Activated CD4-positive, alpha-beta T cell treated with anti-CD3 and anti-CD28 coated beads for 48 hours (primary cell): ENCODE data around the gene C2CD2.

Experiments
- DNase-seq: peaks from one replicate; pipeline ENCODE4 v3.0.0-alpha.2; 2020

Gene C2CD2

DNA sequence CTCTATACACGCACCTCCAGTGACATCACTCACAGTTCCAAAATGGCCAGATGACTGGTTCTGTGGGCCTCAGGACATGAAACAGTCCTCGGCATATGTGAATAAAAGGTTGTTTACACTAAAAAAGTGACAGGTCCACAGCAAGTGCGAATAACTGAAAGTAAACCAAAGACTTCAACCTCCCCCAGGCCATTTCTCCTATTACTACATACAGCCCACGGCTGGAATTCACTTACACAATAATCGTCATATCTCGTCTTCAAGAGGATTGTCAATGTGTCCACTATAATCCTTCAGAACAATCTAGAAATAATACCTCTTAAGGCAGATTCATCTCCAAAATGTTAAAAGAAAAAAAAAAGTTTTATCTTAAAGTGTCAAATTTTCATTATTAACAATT is 72.8 kb downstream of the C2CD2 start:
- DNase-seq = no peak

DNA sequence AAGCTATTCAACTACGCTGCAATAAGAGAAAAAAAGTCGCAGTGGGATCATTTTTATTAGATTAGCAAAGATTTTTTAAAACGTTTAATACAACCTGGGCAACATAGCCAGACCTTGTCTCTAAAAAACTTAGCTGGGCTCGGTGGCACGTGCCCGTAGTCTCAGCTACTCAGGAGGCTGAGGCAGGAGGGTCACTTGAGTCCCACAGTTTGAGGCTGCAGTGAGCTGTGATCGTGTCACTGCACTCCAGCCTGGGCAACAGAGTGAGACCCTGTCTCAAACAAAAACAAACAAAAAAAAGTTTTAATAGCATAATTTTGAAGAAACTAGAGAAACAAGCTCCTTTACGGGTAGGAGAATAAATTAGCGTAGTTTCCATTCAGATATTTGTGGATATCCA is 73.7 kb downstream of the C2CD2 start:
- no peak for DNase-seq

DNA sequence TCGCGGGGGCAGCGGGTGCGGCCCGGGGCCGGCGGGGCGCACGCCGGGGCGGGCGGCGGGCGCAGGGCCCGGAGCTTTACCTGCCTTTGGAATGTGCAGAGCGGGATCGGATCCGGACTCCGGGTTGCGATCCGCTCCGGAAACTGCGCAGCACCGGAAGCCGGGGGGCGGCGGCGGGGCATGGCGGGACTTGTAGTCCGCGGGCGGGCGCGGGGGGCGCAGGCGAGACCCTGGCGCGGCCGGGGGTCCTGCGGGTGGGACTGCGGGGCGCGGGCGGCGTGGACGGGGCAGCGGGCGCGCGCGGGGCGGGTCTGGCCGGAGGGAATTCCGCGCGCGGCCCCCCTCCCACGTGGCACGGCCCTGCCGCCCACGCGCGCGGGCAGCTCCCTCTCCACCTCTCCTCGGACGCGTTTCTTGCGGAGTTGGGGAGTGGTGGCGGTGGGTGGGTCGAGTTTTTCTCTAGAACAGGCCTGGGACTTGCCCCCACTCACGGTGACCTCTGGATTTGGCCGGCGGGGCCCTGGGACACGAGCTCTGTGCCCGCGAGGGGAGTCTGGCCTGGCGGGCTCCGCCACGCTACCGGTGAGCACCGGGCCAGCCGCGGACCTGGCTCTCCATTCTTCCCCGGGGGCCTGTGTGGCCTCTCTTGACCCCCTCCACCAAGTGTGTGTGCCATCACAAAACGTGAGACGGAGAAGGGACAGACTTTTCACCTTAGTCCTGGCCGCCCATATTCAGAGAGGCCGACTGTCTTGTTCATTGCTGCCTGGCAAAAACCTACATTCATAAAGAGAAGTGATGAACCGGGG is 74.4 kb downstream of the C2CD2 start, which contains the start of gene PRDM15:
Gene PRDM15 (minus strand): TSS at position 155 of the 809 bp plus-strand sequence. CDS start 18,981 bp downstream, outside the sequence.
- peak; percentile 91 for DNase-seq

DNA sequence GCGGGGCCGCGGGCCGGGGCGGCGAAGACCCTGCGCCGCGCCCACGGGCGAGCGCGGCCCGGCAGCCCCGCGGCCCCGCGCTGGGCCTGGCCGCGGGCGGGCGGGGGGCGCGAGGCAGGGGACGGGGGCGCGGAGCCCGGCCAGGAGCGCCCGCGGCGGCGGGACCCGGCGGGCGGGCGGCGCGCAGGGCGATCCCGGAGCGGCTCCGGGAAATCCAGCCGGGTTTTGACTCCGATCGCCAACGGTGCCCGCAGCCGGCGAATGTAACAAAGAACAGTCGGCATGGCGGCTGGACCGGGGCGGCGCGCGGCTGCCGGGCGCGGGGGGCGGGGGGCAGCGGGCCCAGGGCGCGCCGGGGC is 75.0 kb downstream of the C2CD2 start:
- peak; percentile 85 for DNase-seq

DNA sequence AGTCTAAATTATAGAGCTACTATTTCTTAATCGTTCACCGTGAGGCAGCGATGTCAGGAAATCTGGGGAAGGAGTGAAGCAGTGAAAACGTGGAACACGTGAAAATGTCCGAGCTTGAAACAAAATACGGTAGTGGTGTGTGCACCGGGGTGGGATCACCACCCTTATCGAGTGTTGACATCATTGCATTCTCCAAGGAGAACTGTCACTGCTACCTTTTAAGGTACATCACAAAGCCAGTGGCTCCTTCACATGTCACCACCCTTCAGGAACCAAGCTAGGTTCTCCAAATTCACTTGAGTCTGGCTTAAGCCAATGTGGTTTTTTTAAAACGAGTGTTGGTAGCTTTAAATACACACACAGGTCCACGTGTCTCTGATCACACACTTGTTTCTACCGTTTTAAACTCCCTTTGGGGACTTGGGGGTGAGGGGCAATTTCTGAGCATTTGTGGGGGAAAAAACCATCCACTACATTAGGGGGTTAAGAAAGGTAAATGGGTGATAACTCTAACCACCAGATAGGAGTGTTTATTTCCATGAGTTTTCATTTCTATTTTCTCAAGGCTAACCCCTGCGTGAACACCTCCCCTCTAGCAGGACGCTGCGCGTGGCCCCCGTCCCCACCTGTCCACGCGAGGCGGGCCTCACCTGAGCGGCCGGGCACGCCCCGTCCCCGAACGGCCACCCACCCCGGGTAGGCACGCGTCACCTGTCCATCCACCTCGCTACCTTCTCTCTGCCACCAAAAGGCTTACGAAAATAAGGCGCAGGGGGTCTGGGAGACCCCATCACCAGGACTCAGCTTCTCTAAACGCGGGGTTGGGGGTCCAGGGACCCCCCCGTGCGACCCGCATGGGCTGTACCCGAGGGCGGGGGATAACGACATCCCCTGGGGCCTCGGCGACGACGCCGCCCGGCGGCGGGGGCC is 75.7 kb downstream of the C2CD2 start:
- DNase-seq = peak; percentile 49

DNA sequence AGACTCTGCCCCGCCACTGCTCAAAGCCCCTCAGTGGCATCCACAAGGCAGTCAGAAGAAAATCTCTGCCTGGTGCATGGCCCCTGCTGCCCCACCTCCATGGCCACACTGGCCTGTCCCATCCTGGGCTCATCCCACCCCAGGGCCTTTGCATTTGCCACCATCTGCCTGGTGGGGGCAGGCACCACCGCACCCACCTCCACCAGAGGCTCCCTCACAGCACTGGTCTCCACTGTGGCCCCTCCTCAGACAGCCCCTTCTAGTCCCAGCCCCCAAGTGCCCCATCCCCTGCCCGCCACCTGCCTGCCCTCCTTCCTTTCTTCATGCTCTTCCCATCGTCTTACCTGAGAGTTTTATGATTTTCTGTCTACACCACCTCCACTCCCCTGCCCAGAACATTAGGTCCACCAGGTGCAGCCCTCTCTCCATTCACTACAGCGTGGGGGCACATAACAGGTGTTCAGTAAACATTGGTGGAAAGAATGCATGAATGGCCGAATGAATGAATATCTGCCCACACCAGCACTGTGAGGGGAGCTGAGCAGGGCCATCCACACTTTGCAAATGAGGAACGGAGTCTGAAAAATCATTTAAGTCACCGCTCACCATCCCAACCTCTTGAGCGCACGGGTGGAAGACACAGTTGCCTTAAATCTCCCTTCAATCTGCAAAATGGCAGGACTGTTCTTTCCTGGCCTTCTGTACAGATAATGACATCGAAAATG is 76.7 kb downstream of the C2CD2 start:
- DNase-seq = peak; percentile 11

DNA sequence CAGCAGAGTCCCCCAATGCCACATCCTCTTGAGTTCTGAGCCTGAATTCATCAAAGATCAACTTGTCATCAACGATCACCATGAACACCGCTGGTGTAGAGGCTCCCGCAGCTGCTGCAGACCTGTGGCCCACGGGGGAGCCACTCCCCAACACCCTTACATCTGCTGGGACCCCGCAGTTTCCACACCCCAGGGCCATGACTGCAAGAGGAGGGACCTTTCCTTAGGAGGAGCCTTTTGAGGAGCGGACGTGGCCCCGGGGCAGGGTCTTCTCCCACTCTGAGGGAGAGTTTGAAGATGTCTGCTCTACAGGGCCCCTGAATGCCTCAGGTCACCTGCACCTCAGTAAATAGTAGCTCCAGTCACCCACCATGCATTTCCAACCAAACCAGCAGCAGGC is 77.4 kb downstream of the C2CD2 start:
- no peak for DNase-seq

DNA sequence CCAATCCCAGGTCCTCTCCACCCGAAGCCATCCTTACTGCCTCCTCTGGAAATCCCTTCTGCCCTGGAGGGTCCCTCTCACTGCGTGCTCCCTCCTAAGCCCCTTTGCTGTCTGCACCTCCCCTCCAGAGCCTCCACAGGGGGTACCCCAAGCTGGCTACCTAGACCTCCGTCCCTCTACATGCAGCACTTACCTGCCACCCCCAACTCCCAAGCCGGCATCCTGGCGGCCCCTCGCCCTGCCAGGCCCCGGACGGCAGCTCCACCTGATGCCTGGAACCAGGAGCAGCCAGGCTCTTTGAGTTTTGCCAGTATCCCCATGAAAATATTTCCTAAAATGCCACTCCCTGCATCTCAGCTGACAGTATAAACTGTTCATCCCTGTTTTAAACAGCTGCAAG is 78.7 kb downstream of the C2CD2 start:
- DNase-seq = no peak

DNA sequence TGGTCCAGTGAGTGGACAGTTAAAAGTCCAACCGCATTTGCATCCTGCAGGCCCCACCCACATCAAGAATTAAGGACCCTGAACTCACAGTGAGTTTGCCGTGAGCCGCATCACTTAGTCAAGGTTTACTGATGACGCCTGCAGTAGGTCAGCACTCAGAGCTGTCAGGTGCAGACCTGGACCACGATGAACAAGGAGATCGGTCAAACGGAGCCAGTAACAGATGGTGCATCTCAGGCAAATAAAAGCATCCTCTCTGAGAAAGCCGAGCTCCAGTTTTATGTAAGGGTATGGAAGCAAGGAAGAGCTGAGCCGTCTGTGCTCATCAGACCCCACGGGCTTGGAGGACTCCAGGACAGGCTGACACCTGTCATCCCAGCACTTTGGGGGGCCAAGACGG is 79.2 kb downstream of the C2CD2 start:
- no peak for DNase-seq

DNA sequence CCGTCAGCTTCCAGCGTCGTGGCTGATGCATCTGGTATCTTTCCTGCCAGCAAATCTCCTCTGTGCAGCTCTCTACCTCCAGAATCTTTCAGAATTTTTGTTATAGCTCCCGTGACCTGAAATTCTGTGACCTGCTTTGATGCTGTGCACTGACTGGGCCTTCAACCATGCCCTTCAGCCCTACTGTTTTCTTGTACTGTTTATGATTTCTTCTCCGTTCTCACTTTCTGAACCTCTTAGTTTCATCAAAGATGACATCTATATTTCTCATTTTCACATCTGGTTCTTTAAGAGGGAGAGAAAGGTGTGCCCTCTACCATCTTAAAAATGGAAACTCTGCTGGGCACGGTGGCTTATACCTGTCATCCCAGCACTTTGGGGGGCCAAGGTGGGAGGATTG is 80.4 kb downstream of the C2CD2 start:
- no peak for DNase-seq

DNA sequence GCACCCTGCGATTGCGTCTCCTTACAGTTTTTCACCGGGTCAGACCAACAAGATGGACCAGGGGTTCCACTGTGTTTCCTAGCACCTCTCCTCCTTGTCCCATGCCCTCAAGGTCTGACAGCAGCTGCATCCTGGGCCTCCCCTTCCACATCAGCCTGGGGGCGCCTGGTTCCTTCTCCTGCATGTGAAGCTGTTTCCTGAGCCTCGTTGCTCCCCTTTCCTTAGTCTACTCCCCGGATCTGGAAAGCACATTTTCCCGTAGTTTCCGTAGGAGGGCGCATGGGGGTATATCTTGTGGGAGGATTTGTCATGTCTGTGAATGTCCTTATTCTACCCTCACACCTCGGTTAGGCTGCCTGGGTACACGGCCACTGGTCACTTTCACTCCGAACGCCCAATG is 80.8 kb downstream of the C2CD2 start:
- no peak for DNase-seq

DNA sequence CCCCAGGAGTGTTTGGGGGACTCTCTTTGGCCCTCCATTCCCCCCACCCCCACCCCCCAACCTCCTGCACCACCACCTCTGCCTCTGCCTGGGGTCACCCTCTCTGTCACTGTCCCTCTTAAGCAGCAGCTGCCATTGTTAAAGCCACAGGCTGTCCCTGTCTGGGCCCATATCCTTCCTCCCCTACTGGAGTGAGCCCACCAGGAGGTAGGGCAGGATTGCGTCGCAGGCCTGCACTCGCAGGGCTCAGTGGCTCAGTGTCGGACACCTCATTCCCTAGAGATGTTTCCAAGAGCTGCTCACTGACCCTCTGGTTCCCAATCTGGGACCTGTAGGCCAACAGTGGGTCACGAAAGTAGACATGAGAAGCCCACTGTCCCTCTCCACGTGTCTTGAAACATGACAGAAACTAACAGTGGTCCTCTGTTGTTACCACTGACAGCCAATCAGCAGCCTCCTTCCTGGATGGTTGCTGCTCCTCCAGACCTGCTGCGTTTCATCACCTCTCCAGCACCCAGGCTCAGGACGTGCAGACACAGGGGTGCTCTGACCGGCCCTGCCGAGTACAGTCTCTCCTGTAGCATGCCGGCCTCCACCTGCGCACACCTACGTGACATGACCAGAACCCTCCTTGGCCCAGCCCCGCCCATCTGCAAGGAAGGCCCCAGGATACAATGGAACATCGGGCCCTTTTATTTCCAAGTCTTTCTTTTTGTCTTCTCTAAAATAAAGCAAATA is 82.4 kb downstream of the C2CD2 start:
- no peak for DNase-seq

DNA sequence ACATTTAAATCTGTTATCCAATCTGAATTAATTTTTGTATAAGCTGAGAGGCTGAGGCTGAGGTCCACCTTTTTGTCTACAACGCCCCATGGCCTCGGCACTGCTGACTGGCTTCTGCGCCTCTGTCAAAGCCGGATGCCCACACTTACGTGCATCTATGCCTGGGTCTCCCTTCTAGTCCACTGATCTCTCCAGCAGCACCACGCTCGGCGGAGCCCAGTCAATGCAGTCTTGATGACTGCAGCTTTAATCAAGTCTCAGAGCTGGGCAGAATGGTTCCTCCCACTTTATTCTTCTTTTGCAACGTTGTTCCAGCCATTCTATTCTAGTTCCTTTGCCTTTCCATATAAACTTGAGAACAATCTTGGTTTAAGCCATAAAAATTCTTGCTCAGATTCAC is 84.0 kb downstream of the C2CD2 start:
- DNase-seq = no peak

DNA sequence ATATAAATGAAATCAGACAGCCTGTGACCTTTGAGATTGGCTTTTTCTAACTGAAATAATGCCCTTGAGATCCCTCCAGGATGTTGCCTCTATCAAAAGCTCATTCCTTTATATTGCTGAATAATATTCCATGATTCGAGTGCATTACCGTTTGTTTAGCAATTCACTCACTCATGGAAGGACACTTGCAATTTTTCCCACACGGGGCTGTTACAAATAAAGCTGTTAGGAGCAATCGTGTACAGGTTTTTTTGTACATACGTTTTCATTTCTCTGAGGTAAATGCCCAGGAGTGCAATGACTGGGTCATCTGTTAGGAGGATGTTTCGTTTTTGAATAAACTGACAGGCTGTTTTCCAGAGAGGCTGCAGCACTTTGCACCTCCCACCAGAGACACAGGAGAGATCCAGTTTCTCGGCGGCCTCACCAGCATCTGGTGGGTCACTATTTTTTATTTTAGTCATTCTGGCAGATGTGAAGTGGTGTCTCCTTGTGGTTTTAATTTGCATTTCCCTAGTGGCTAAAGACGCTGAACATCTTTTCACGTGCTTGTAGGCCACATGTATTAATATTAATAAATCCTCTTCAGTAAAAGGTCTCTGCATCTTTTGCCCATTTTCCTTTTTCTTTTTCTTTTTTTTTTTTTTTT is 85.6 kb downstream of the C2CD2 start:
- no peak for DNase-seq

DNA sequence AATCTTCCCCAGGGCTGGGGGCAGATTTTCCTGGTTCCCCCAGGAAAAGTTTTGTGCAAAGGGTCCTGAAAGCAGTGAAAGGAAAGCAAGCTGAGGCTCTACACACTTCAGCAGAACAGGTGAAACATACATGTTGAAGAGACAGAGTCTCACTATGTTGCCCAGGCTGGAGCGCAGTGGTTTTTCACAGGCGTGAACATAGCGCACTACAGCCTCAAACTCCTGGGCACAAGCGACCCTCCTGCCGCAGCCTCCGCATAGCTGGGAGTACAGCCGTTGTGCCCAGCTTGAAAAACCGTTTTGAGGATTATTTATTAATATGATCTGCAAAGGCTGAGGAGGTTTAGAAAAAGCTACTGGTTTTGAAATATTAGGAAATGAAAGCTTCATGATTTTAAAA is 86.5 kb downstream of the C2CD2 start:
- DNase-seq = no peak

DNA sequence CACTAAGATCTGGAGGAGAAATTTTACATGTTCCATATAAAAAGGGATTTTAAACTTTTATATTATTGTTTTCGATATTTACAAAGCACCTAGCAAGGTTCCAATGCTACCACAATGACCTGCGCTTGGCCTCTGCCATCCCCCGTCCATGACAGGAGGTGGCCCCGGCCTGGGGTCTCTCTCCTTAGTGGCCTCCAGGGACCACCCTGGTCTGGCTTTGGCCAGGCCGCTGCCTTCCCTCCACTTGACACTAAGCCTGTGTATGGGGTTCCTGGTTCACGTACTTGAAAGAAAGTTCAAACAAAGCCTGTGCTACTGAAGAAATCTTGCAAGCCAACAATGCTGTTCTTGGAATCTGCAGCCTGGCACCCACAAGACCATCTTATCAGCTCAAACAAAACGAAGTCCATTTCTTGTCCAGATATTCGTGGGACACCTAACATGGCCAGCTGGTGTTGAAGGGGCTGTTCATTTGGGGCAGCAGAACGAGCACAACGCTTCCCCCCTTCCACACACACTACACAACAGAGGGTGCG is 87.5 kb downstream of the C2CD2 start:
- DNase-seq = no peak

DNA sequence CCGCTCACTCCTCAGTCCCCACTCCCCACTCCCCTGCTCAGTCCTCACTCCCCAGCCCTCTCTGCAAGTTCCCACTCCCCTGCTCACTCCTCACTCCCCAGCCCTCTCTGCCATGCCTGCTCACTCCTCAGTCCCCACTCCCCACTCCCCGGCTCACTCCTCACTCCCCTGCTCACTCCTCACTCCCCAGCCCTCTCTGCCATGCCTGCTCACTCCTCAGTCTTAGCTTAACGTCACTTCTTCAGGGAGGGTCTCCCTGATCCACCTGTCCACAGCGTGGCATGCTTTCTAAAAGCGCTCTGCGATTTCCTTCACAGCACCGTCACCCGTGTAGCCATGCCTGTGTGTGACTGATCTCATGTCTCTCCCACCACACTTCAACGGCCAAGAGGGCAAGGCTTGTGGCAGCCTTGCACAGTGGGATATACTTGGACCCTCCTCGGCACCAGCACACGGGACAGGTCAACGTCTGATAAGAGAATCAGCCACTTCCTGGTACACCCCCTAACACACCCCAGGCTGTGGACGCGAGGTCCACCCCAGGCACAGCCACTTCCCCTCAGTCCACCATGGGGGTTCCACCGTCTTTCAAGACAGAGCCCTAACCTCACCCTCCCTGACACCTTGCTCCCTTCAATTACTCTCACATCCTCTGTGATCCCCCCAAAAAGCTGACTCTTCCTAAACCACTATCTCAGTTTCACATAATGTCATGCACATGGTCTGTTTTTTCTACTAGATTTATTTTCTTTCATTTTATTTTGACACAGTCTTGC is 88.6 kb downstream of the C2CD2 start:
- DNase-seq = no peak

DNA sequence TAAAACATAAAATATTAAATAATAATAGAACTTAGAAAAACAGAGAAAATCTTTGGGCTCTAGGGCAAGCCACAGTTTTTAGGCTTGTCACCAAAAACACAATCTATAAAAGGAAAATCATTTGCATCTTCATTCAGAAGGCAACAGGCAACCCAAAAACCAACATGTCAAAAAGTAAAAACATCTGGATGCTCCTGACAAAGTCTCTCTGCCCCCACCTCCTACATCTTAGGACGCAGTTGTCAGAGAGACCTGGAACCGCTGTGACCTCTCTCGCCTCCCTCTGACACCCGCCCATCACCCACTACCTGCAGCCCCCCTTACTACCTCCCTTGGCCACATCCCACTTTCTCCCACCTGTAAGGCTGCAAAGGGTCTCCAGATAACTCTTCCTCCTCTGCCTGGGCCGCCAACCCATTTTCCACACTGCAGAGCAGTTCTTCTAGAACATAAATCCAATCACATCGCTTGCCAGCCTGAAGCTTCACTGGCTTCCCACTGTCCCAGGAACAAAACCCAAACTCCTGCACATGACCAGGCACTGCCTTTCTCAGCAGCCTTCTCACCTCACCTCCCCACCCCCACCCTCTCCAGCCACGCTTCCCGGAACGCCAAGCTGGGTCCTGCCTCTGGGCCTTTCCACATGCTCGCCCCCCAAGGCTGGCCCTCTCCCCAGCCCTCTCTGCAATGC is 89.4 kb downstream of the C2CD2 start:
- no peak for DNase-seq

DNA sequence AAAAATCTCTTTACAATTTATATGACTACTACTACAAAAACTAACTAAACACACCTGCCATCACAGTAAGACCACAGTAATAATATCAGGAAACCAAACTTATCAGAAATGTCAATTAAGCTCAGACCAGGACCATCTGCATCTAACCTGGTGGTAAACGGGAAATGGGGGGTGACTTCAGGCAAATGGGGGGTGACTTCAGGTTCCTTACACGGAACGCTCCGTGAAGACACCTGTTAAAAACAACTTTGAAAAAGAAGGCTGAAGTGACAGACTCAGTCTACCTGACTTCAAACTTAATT is 90.4 kb downstream of the C2CD2 start:
- no peak for DNase-seq

DNA sequence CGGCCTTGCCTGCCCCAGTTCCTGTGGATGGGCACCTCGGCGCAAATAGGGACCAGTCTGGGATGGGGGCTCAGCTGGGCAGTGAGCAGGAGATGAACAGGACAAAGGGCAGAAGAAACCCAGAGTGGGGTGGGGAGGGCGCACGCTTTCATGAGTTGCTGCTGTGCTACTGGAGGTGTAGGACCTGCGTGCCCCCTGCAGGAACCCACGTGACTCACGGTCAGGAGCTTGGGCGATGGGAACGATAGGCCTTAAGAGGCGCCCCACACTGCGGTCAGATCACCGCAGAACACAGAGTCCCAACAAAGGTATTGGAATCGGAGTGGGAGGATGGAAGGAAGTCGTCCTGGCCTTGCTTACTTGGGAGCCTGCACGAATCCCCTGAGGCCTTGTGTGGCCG is 91.8 kb downstream of the C2CD2 start:
- DNase-seq = no peak

DNA sequence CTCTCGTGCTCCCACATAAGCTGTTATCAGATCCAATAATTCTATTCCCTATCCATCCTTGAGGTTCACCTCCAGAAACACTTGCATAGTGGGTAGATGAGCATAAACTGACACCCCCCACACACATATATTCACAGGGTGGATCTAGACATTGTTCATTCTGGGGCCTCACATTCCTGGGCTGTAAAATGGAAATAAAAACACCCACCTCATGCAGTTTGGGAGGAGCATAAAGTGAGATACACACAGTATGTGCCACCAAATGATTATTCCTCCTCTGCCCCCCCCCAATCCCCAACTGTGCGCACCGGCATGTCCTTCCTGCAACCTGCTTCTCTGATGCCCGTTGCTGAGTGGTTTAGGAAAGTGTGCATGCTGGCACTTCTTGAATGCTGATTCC is 92.6 kb downstream of the C2CD2 start:
- no peak for DNase-seq
